Cardiac muscle cell (in vitro differentiated cells and primary cell): ENCODE data around the gene RBP3. TPM values are rescaled to one million over a fixed set of nuclear protein-coding genes. Genes with fewer than 3 reads are reported as not detected.

Source experiments
- DNase-seq, 2 donors: peaks; one replicate each; pipeline versions ENCODE4 v3.0.0 to v3.0.0-alpha.2; 2010 to 2017; ENCODE audit warnings: low read depth in 1 of 2, low spot score in 1 of 2
- H3K27ac ChIP-seq: fragments of 200-600 bp; sonication (generic); 2 replicates; pipeline ENCODE4 v1.5.1; 2016
- H3K27me3 ChIP-seq: fragments of 200-600 bp; sonication (generic); 2 replicates; pipeline ENCODE4 v1.6.0; 2016; ENCODE audit warnings: control low read depth
- H3K36me3 ChIP-seq: fragments of 200-600 bp; sonication (generic); 2 replicates; pipeline ENCODE4 v1.5.1; 2016; ENCODE audit warnings: control low read depth
- H3K4me1 ChIP-seq: fragments of 200-600 bp; sonication (generic); 2 replicates; pipeline ENCODE4 v1.8.1; 2017; ENCODE audit warnings: low read depth, mild to moderate bottlenecking, mixed run types
- H3K4me3 ChIP-seq: fragments of 200-600 bp; sonication (generic); 2 replicates; pipeline ENCODE4 v1.5.1; 2016; ENCODE audit warnings: mild to moderate bottlenecking
- H3K9me3 ChIP-seq: fragments of 200-600 bp; sonication (generic); 2 replicates; pipeline ENCODE4 v1.5.1; 2017; ENCODE audit warnings: low read depth, mild to moderate bottlenecking, control low read depth
- polyA plus RNA-seq: library from polyadenylated mRNA; unstranded; fragments of >200 nt; fragmentation: Nextera tagmentation; extraction: Ambion mirVana; gene quantifications from 2 replicates; pipeline ENCODE4 v1.2.1, GENCODE V29; 2016
- total RNA-seq: library from RNA; depleted of rRNA; stranded (reverse); fragments of >200 nt; gene quantifications from 2 replicates; pipeline ENCODE4 v1.2.3, GENCODE V29; 2016
- TF ChIP-seq, protein P1 (sequence below): IDR thresholded peaks from 2 replicates; pipeline ENCODE4 v1.5.1; 2012; ENCODE audit warnings: low read depth, mild to moderate bottlenecking, low read length

RBP3 gene
- total and polyA plus RNA-seq, 2 experiments from 2014 or later, result not detected

DNA sequence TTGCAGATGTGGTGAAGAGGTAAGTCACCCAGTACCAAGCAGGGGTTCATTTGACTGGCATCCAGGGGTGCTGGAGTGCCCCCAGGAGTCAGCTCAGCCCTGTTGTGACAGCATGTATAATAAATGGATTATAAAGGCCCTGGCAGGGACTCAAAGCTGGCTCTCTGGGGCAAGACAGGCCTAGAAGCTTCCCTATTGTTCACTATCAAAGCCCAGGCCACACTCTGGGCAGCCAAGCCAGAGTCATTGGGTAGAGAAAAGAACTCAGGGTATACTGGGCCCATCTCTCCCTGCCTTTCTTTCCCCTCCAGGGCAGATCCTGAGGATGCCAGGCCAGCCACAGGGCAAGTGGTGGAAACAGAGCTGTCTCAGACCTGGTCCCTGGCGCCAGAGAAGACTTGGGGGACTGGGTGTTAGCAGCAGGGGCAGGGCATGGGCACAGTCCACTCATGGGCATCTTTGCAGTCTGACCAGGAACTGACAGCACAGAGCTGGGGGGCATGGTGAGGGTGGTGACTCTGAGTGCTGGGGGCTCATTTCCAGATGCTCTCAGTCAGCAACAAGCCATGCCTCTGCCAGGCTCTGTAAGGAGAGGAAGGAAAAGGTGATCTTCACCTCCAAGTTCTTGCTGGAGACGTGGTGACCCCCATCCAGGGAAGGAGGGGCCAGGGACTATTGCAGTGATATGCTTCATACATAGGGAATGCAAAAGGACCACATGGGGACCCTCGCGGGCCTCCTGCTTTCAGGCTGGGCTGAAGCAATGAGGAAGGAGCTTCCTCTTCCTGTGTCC is 11.7 kb downstream of the RBP3 start:
- TF ChIP-seq, protein P1, sequence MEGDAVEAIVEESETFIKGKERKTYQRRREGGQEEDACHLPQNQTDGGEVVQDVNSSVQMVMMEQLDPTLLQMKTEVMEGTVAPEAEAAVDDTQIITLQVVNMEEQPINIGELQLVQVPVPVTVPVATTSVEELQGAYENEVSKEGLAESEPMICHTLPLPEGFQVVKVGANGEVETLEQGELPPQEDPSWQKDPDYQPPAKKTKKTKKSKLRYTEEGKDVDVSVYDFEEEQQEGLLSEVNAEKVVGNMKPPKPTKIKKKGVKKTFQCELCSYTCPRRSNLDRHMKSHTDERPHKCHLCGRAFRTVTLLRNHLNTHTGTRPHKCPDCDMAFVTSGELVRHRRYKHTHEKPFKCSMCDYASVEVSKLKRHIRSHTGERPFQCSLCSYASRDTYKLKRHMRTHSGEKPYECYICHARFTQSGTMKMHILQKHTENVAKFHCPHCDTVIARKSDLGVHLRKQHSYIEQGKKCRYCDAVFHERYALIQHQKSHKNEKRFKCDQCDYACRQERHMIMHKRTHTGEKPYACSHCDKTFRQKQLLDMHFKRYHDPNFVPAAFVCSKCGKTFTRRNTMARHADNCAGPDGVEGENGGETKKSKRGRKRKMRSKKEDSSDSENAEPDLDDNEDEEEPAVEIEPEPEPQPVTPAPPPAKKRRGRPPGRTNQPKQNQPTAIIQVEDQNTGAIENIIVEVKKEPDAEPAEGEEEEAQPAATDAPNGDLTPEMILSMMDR, result no peak
- H3K4me1 ChIP-seq, result peaks cover 4% of the 10 kb centered on the region
- H3K9me3 ChIP-seq, result no peaks in the 10 kb centered on the region
- DNase-seq, result no peak
- no peaks in the 10 kb centered on the region for H3K27me3 ChIP-seq
- H3K4me3 ChIP-seq, result no peak overlapping the region
- H3K27ac ChIP-seq, result no peak overlapping the region
- H3K36me3 ChIP-seq, result no peaks in the 10 kb centered on the region

DNA sequence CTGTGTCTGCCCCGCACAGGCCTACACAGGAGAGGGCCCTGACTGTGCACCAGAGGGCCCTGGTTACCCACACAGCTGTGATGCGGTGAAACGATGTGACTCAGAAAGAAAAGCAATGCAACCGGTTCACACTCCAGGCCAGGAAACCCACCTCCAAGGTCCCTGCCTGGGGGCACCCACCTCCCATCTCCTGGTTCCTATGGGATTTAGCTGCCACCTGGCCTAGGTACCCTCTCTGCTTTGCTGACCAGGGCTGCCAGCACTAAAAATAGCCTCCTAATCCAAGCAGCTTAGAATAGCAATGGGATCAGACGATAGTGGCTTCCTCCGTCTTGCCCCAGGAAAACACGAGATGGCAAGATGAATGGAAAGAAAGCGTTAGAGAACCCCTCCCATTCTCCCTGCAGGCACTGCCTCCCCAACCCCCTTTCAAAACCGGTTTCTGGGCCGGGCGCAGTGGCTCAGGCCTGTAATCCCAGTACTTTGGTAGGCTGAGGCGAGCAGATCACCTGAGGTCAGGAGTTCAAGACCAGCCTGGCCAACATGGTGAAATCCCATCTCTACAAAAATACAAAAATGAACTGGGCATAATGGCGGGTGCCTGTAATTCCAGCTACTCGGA is 12.4 kb downstream of the RBP3 start:
- Histone ChIP-seq H3K27ac (no peak overlapping the region), H3K4me1 (peaks cover 4% of the 10 kb centered on the region), H3K27me3 (no peaks in the 10 kb centered on the region), H3K4me3 (no peak overlapping the region), H3K36me3 (no peaks in the 10 kb centered on the region), H3K9me3 (no peaks in the 10 kb centered on the region)
- no peak for DNase-seq
- TF ChIP-seq, protein P1, result no peak

DNA sequence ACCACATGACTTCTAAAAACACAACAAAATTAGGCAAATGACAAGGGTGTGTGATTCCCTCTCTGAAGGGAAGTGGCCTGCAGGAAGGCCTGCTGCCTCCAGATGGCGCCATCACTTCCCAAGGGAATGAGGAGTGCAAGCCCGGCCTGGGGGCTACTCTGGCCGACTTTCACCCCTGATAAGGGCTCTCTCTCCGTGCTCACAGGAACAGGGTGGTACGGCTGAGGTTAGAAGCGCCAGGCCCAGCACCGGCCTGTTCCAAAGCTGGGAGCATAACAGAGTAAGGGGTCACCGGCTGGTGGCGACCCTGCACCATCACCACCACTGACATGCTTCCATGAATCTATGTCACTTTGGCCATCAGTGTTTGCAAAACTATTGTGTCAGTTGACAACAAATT is 13.1 kb downstream of the RBP3 start:
- Histone ChIP-seq H3K36me3 (no peaks in the 10 kb centered on the region), H3K27me3 (no peaks in the 10 kb centered on the region), H3K4me3 (no peak overlapping the region), H3K4me1 (peaks cover 4% of the 10 kb centered on the region), H3K27ac (no peak overlapping the region), H3K9me3 (no peaks in the 10 kb centered on the region)
- TF ChIP-seq, protein P1, result peak; percentile 94
- DNase-seq, result peak; percentile 54 to 66

DNA sequence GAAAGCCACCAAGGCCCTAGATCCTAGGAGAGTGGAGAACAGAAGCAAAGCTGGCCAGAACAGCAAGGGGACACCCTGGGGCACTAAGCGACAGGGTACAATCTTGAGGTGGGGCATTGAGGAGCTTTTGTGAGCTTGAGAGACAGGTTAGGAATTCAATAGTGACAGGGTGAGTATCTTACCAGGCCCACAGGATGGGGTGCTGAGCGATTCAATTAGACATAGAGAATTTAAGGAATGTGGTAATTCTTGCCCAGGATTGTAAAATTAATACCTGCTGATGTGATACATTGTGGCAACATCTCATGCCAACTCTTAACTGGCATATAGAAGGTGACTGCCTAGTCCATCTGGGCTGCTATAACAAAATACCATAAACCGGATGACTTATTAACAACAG is 14.0 kb downstream of the RBP3 start:
- Histone ChIP-seq H3K9me3 (no peaks in the 10 kb centered on the region), H3K4me3 (no peak overlapping the region), H3K4me1 (peaks cover 4% of the 10 kb centered on the region), H3K27me3 (no peaks in the 10 kb centered on the region), H3K36me3 (no peaks in the 10 kb centered on the region), H3K27ac (no peak overlapping the region)
- no peak for DNase-seq
- TF ChIP-seq, protein P1, result no peak

DNA sequence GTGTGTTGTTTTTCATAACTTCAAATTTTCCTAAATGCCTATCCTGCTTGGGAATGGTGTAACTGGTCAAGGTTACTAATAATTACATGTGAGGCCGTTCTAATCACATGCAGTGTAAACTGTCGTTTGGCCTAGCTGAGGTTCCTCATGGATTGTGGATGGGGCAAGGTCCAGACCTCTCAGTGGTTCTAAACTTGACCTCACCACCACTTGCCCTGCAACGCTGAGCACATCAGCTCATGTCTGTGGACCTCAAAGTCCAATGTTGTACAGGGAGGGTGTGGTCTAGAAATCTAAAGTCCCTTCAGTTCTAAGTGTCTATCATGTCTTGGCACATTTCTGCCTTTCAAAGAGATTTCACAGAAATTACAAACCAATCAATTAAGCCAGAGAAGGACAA is 15.6 kb downstream of the RBP3 start:
- H3K4me3 ChIP-seq, result no peak overlapping the region
- TF ChIP-seq, protein P1, result no peak
- no peak overlapping the region for H3K27ac ChIP-seq
- H3K36me3 ChIP-seq, result no peaks in the 10 kb centered on the region
- H3K4me1 ChIP-seq, result peaks cover 4% of the 10 kb centered on the region
- DNase-seq, result no peak
- no peaks in the 10 kb centered on the region for H3K27me3 ChIP-seq
- no peaks in the 10 kb centered on the region for H3K9me3 ChIP-seq
